Measurements from ENCODE around the gene RUNDC3A. TPM values are rescaled to one million over a fixed set of nuclear protein-coding genes. Genes with fewer than 3 reads are reported as not detected.
A peak's percentile ranks its signal among the peaks of the same experiment; 100 is the strongest.
"Not testable (repeated sequence)": the region's sequence is repeated elsewhere in the genome, so short reads cannot be mapped to it uniquely, and the experiment has no call there.

The RUNDC3A gene
- total and polyA plus RNA-seq, 4 experiments from 2014 or later = 0.19 to 0.28 TPM; not detected in 2

DNA sequence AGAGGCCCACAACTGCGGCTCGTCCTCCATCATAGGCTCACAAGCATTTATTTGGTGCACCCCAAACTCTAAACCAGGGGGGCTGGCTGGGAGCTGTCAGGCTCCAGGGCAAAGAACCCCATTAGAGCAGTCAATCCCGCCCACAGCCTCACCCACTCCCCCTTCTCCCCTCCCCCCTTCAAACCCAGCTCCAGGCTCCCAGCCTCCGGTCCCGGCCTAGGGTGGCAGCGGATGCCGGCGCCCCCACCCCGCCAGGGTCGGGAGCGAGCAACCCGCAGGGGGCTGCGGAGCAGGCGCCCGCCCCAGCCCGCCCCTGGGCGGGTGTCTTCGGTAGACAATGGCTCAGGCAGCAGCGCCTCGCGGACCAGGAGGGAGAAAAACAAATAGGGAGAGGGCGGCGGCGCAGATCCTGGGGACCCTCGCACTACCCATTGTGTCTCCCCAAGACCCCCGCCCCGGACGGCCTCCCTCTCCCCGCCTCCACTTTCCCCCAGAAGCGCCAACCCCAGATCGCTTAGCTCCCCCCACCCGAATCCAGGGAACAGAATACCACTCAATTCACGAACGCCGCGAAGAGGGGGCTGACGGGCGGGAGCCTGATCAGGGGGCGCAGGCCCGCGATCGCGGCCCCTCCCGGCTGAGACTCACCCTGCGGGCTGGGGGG is 54.7 kb downstream of the RUNDC3A start:
- Mint-ChIP-seq H3K4me1 (peaks cover 0 to 8% (median 3%) of the 10 kb centered on the region in 4 donors), H3K36me3 (no peaks in the 10 kb centered on the region), H3K27ac (no peak overlapping the region), H3K9me3 (no peaks in the 10 kb centered on the region), H3K4me3 (peak overlapping the region; percentile 70 to 80 (median 72)), H3K27me3 (peaks cover 12 to 24% of the 10 kb centered on the region in 2 donors)
- Histone ChIP-seq H3K27ac (ENCODE audit: low read depth, low read length) (no peak overlapping the region), H3K4me3 (ENCODE audit: low read length in 2 of 2) (peak overlapping the region; percentile 17 to 32), H3K9me3 (ENCODE audit: control insufficient read depth in 1 of 2, low read length in 2 of 2) (no peaks in the 10 kb centered on the region), H3K4me1 (ENCODE audit: insufficient read depth, low read length) (no peaks in the 10 kb centered on the region), H3K36me3 (ENCODE audit: insufficient read depth, low read length) (no peaks in the 10 kb centered on the region), H3K27me3 (ENCODE audit: insufficient read depth, low read length) (peaks cover 3% of the 10 kb centered on the region)
- intact Hi-C loops (cut with micrococcal nuclease) = no loop called here
- CTCF ChIA-PET (ENCODE audit: partially characterized antibody) = interaction anchor here (0.7 to 2.8 kb wide), 5 partner anchors 11 to 33 kb away, joined by 3 to 26 read pairs (median 3); partner anchors contain the start of gene GRN
- POLR2A ChIA-PET (ENCODE audit: partially characterized antibody) = interaction anchor here (1.2 to 1.4 kb wide), 2 partner anchors 9 to 18 kb away, joined by 4 to 11 read pairs; partner anchors contain the start of gene GRN
- DNase-seq = peak in 2 of 5 donors; percentile 16 to 21

DNA sequence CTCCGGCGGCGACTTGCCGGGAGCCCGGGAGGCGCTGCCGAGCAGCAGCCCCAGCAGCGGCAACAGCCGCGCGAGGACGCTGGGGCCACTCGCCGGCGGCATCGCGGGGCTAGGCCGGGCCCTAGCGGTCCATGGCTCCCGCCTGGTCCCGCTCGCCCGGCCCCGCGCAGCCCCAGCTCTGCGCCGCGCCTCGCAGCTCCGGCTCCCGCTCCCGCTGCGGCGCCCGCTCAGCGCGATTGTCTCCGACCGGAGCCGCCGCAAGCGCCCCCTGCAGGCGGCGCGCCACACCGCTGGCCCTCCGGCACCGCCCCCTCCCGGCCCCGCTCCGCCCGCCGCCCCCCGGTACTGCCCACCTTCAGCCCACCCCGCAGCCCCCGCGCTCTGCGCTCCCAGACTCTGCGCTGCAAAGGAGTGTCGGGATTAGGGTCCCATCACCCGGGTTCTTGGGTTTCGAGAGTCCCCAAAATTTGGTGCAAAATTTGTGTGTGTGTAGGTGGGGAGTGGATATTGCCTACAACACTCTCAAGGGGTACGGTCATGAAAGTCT is 55.3 kb downstream of the RUNDC3A start, which contains the start of gene FAM171A2:
Gene FAM171A2, minus strand, starts transcription at position 241 of the 547 bp plus-strand sequence. Its CDS starts 139 bp downstream, at position 102.
- intact Hi-C loops (cut with micrococcal nuclease) = no loop called here
- Mint-ChIP-seq H3K4me1 (peaks cover 0 to 8% (median 3%) of the 10 kb centered on the region in 4 donors), H3K36me3 (no peaks in the 10 kb centered on the region), H3K27ac (peak within 1 kb of the TSS in 1 of 7 donors; percentile 79), H3K9me3 (no peaks in the 10 kb centered on the region), H3K27me3 (peaks cover 12 to 24% of the 10 kb centered on the region in 2 donors), H3K4me3 (peak within 1 kb of the TSS; percentile 78 to 91 (median 82))
- CTCF ChIA-PET (ENCODE audit: partially characterized antibody) = interaction anchor here (0.7 to 2.8 kb wide), 7 partner anchors 11 to 154 kb away, joined by 3 to 26 read pairs (median 3); partner anchors contain the start of gene GRN
- POLR2A ChIA-PET (ENCODE audit: partially characterized antibody) = interaction anchor here (1.4 kb wide), 1 partner anchor 9 kb away, joined by 11 read pairs; no protein-coding TSS in a partner anchor
- Histone ChIP-seq H3K27me3 (ENCODE audit: insufficient read depth, low read length) (peaks cover 3% of the 10 kb centered on the region), H3K4me3 (ENCODE audit: low read length in 2 of 2) (peak within 1 kb of the TSS; percentile 17 to 32), H3K4me1 (ENCODE audit: insufficient read depth, low read length) (no peaks in the 10 kb centered on the region), H3K27ac (ENCODE audit: low read depth, low read length) (no peak within 1 kb of the TSS), H3K9me3 (ENCODE audit: control insufficient read depth in 1 of 2, low read length in 2 of 2) (no peaks in the 10 kb centered on the region), H3K36me3 (ENCODE audit: insufficient read depth, low read length) (no peaks in the 10 kb centered on the region)
- DNase-seq = peak in 4 of 5 donors; percentile 67 to 70 (median 69)

DNA sequence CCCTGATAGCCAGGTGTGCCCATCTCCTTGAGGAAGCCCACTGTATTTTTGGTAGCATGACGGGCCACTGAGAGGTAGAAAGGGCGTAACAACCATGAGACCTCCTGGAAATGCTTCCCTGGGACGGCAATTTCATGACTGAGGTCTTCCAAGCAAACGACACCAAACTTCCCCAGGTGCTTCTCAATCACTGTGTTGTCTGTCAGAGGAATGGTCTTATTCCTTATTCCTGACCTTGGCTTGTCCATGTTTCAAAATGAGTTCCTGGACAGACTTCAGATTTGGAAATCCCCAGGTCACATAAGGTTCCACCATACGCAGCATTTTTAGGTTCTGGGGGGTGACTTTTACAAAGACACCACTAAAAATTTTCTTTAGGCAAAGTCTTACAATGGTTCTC is 56.6 kb downstream of the RUNDC3A start:
- not testable (repeated sequence) for H3K4me1 Mint-ChIP-seq

DNA sequence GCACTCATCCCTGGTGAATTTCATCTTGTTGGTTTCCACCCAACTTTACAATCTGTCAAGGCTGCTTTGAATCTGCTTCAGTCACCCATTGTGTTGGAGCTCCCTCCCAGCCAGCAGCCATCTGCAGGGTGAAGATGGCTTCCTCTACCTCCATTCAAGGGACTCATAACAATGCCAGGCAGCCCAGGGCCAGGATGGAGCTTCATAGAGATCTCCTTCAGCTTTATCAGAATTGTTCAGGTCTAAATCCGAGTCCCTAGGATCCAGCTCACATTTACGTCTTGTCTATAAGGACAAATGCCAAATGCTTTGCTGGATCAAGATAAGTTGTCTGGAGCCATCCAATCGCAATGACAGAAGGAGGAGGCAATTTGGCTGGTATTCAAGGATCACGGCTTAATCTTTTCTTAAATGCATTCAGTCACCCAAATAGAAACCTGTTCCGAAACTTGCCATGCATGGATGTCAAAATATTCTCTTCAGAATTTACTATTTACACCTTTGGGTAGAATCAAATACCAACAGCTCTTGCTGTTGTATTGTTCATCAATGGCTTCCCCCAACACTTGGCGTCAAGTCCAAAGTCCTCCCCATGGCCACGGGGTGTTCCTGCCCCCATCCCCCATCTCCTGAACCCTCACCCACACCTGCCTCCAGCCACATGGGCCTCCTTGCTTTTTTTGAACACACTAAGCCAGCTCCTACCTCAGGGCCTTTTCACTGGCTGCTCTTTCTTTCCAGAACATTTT is 59.0 kb downstream of the RUNDC3A start:
- Histone ChIP-seq H3K9me3 (ENCODE audit: control insufficient read depth in 1 of 2, low read length in 2 of 2) (no peaks in the 10 kb centered on the region), H3K4me1 (ENCODE audit: insufficient read depth, low read length) (no peaks in the 10 kb centered on the region), H3K27me3 (ENCODE audit: insufficient read depth, low read length) (peaks cover 3% of the 10 kb centered on the region), H3K27ac (ENCODE audit: low read depth, low read length) (no peak overlapping the region), H3K36me3 (ENCODE audit: insufficient read depth, low read length) (no peaks in the 10 kb centered on the region), H3K4me3 (ENCODE audit: low read length in 2 of 2) (no peak overlapping the region)
- Mint-ChIP-seq H3K4me1 (peaks cover 0 to 3% (median 2%) of the 10 kb centered on the region in 4 donors), H3K27ac (no peak overlapping the region), H3K9me3 (no peaks in the 10 kb centered on the region), H3K27me3 (peaks cover 18 to 35% of the 10 kb centered on the region in 2 donors), H3K36me3 (no peaks in the 10 kb centered on the region), H3K4me3 (no peak overlapping the region)
- ChIA-PET POLR2A (ENCODE audit: partially characterized antibody) (no interaction called here), CTCF (ENCODE audit: partially characterized antibody) (interaction anchor here (0.6 to 1.9 kb wide), 4 partner anchors 10 to 25 kb away, joined by 3 to 5 read pairs (median 3); partner anchors contain the start of gene GRN)
- DNase-seq = no peak
- intact Hi-C loops (cut with micrococcal nuclease) = no loop called here

More for the DNA sequence above, 56.6 kb downstream of the RUNDC3A start:
- H3K9me3 Mint-ChIP-seq; H3K4me1 ChIP-seq (ENCODE audit: insufficient read depth, low read length); H3K27ac ChIP-seq (ENCODE audit: low read depth, low read length); intact Hi-C loops (cut with micrococcal nuclease); H3K4me3 ChIP-seq (ENCODE audit: low read length in 2 of 2); H3K36me3 ChIP-seq (ENCODE audit: insufficient read depth, low read length); H3K9me3 ChIP-seq (ENCODE audit: control insufficient read depth in 1 of 2, low read length in 2 of 2); POLR2A ChIA-PET (ENCODE audit: partially characterized antibody); DNase-seq; H3K36me3 Mint-ChIP-seq; H3K27me3 ChIP-seq (ENCODE audit: insufficient read depth, low read length): not testable (repeated sequence)
- Mint-ChIP-seq H3K4me3 (peak overlapping the region in 4 of 8 donors; percentile 1 to 49 (median 14)), H3K27me3 (peaks cover 15 to 31% of the 10 kb centered on the region in 2 donors), H3K27ac (peak overlapping the region in 1 of 7 donors; percentile 19)
- CTCF ChIA-PET (ENCODE audit: partially characterized antibody) = interaction anchor here (0.6 to 1.7 kb wide), 7 partner anchors 11 to 1562 kb away, joined by 3 to 9 read pairs (median 3); partner anchors contain the start of gene GRN

Other genes with a start within 250 kb of the RUNDC3A start
- 10 to 100 TPM; 35.3 to 37.4 TPM for gene LSM12, start 241.9 kb upstream of the RUNDC3A start, total RNA-seq
- 10 to 100 TPM; 55.6 to 74.0 TPM for gene LSM12, start 241.9 kb upstream of the RUNDC3A start, polyA plus RNA-seq
- gene G6PC3, start 237.9 kb upstream of the RUNDC3A start, total RNA-seq = 10 to 100 TPM; 10.6 to 11.8 TPM
- 10 to 100 TPM; 15.6 to 17.9 TPM for gene G6PC3, start 237.9 kb upstream of the RUNDC3A start, polyA plus RNA-seq
- gene HDAC5, start 185.0 kb upstream of the RUNDC3A start, total RNA-seq = 10 to 100 TPM; 71.4 to 74.2 TPM
- gene HDAC5, start 185.0 kb upstream of the RUNDC3A start, polyA plus RNA-seq = 10 to 100 TPM; 12.8 to 34.2 TPM
- under 1 TPM; 0.36 to 0.64 TPM for gene HROB, start 166.7 kb upstream of the RUNDC3A start, total RNA-seq
- under 1 TPM; 0.25 to 0.43 TPM for gene HROB, start 166.7 kb upstream of the RUNDC3A start, polyA plus RNA-seq
- not detected for gene ASB16, start 137.9 kb upstream of the RUNDC3A start, total RNA-seq
- under 1 TPM in 1 of 2 donors, not detected in 1; 0.14 TPM for gene ASB16, start 137.9 kb upstream of the RUNDC3A start, polyA plus RNA-seq
- gene TMUB2, start 121.6 kb upstream of the RUNDC3A start, total RNA-seq = 10 to 100 TPM; 45.4 to 47.9 TPM
- gene TMUB2, start 121.6 kb upstream of the RUNDC3A start, polyA plus RNA-seq = 10 to 100 TPM; 35.3 TPM
- 100 to 1,000 TPM; 123 to 128 TPM for gene ATXN7L3, start 108.7 kb upstream of the RUNDC3A start, total RNA-seq
- 10 to 100 TPM in 1 of 2 donors, 1 to 10 TPM in 1; 5.8 to 17.7 TPM for gene ATXN7L3, start 108.7 kb upstream of the RUNDC3A start, polyA plus RNA-seq
- 100 to 1,000 TPM; 245 to 264 TPM for gene UBTF, start 88.9 kb upstream of the RUNDC3A start, total RNA-seq
- 10 to 100 TPM; 12.2 to 69.7 TPM for gene UBTF, start 88.9 kb upstream of the RUNDC3A start, polyA plus RNA-seq
- gene SLC4A1, start 40.5 kb upstream of the RUNDC3A start, total RNA-seq = not detected
- not detected for gene SLC4A1, start 40.5 kb upstream of the RUNDC3A start, polyA plus RNA-seq
- gene SLC25A39, start 16.2 kb downstream of the RUNDC3A start, total RNA-seq = 10 to 100 TPM; 91.2 to 94.4 TPM
- 100 to 1,000 TPM; 116 to 140 TPM for gene SLC25A39, start 16.2 kb downstream of the RUNDC3A start, polyA plus RNA-seq
- gene GRN, start 36.7 kb downstream of the RUNDC3A start, total RNA-seq = 10 to 100 TPM; 49.5 to 50.0 TPM
- gene GRN, start 36.7 kb downstream of the RUNDC3A start, polyA plus RNA-seq = 10 to 100 TPM; 45.9 to 69.2 TPM
- gene FAM171A2, start 55.3 kb downstream of the RUNDC3A start, total RNA-seq = under 1 TPM; 0.52 to 0.72 TPM
- gene FAM171A2, start 55.3 kb downstream of the RUNDC3A start, polyA plus RNA-seq = under 1 TPM in 1 of 2 donors, not detected in 1; 0.13 TPM
- 1 to 10 TPM in 1 of 2 experiments, under 1 TPM in 1; 0.44 to 1.0 TPM for gene ITGA2B, start 81.0 kb downstream of the RUNDC3A start, total RNA-seq
- not detected for gene ITGA2B, start 81.0 kb downstream of the RUNDC3A start, polyA plus RNA-seq
- gene GPATCH8, start 194.8 kb downstream of the RUNDC3A start, total RNA-seq = 10 to 100 TPM; 69.8 to 70.6 TPM
- gene GPATCH8, start 194.8 kb downstream of the RUNDC3A start, polyA plus RNA-seq = 10 to 100 TPM; 12.9 to 75.8 TPM
- not detected for gene FZD2, start 248.9 kb downstream of the RUNDC3A start, total RNA-seq
- not detected for gene FZD2, start 248.9 kb downstream of the RUNDC3A start, polyA plus RNA-seq